Measurements from ENCODE around the gene MYO18A.

DNA sequence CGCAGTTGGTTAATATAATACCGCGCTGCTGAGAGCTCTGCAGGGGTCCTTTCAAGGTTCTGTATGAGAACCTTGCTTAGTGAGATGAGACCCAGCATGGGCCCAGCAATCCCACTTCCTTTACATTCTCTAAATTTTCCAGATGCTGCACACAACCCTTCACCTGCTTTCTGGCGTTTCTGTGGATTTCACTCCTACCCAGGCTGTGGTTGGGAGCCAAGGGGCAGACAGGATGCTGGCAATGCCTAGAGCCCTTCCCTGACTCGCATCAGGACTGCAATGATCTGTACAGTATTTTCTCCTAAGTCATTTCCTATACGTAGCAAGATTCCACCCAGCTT, 147.4 kb downstream of the MYO18A start:
- TF ChIP-seq, protein P1, sequence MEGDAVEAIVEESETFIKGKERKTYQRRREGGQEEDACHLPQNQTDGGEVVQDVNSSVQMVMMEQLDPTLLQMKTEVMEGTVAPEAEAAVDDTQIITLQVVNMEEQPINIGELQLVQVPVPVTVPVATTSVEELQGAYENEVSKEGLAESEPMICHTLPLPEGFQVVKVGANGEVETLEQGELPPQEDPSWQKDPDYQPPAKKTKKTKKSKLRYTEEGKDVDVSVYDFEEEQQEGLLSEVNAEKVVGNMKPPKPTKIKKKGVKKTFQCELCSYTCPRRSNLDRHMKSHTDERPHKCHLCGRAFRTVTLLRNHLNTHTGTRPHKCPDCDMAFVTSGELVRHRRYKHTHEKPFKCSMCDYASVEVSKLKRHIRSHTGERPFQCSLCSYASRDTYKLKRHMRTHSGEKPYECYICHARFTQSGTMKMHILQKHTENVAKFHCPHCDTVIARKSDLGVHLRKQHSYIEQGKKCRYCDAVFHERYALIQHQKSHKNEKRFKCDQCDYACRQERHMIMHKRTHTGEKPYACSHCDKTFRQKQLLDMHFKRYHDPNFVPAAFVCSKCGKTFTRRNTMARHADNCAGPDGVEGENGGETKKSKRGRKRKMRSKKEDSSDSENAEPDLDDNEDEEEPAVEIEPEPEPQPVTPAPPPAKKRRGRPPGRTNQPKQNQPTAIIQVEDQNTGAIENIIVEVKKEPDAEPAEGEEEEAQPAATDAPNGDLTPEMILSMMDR (IDR thresholded peaks at IDR 0.05) = no peak
- TF ChIP-seq POLR2A (IDR thresholded peaks at IDR 0.05; ENCODE audit: low read depth) = no peak

Data from esophagus muscularis mucosa (tissue), 3 donors.